Activated naive CD4-positive, alpha-beta T cell treated with anti-CD3 and anti-CD28 coated beads, Interleukin-2, amount 50 U/mL, for 24 hours (primary cell): ENCODE results near the gene SPATS2L.

ENCODE experiments used
- H3K27ac Mint-ChIP-seq: one replicate; pipeline ENCODE4 v1.8.0; 2021; ENCODE audit warnings: mild to moderate bottlenecking, mixed read lengths
- H3K27me3 Mint-ChIP-seq: one replicate; pipeline ENCODE4 v1.8.0; 2021; ENCODE audit warnings: mixed read lengths
- H3K36me3 Mint-ChIP-seq: one replicate; pipeline ENCODE4 v1.8.0; 2021; ENCODE audit warnings: mixed read lengths
- H3K4me1 Mint-ChIP-seq: one replicate; pipeline ENCODE4 v1.8.0; 2021; ENCODE audit warnings: mixed read lengths
- H3K4me3 Mint-ChIP-seq: one replicate; pipeline ENCODE4 v1.8.0; 2021; ENCODE audit warnings: mild to moderate bottlenecking, mixed read lengths
- H3K9me3 Mint-ChIP-seq: one replicate; pipeline ENCODE4 v1.8.0; 2021; ENCODE audit warnings: mixed read lengths

The SPATS2L gene

DNA sequence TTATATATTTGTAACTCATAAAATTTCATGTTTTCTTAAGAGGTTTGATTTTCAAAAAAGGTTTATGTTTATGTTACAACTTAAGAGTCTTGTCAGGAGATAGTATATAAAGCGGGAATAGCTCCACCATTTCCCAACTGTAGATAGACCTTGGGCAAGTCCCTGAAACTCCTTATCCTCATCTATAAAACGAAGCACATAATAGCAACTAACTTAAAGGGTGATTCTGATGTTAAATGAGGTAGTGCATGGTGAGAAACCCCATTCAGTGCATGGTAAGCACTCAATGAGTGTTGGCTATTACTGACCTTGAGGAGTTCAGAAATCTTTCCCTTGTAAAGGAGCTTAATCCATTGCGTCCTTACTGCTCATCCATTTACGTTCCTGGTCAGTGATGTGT, 169.3 kb downstream of the SPATS2L start:
- no peaks in the 10 kb centered on the region for H3K36me3 Mint-ChIP-seq
- peaks cover 10% of the 10 kb centered on the region for H3K4me1 Mint-ChIP-seq
- H3K4me3 Mint-ChIP-seq: no peak overlapping the region
- no peaks in the 10 kb centered on the region for H3K27me3 Mint-ChIP-seq
- no peaks in the 10 kb centered on the region for H3K9me3 Mint-ChIP-seq
- no peak overlapping the region for H3K27ac Mint-ChIP-seq

DNA sequence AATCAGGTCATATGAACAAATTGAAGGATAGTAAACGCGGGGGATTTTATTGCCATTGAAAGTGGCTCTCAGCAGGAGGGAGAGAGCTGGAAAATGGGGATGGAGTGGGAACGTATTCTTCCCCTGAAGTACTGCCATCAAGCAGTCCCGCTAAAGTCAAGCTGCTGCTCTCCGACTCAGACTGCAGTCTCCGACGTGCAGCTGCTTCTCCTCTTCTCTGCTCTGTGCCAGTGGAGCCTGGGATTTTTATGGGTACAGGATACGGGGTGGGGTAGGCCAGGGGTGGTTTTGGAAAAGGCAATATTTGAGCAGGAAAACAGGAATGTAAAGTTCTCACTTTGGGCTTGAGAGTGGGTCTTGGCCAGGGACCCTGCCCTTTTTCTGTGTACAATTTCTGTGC, 170.3 kb downstream of the SPATS2L start:
- Mint-ChIP-seq H3K36me3 (no peaks in the 10 kb centered on the region), H3K27me3 (no peaks in the 10 kb centered on the region), H3K9me3 (no peaks in the 10 kb centered on the region), H3K4me3 (no peak overlapping the region), H3K4me1 (peaks cover 9% of the 10 kb centered on the region), H3K27ac (no peak overlapping the region)

DNA sequence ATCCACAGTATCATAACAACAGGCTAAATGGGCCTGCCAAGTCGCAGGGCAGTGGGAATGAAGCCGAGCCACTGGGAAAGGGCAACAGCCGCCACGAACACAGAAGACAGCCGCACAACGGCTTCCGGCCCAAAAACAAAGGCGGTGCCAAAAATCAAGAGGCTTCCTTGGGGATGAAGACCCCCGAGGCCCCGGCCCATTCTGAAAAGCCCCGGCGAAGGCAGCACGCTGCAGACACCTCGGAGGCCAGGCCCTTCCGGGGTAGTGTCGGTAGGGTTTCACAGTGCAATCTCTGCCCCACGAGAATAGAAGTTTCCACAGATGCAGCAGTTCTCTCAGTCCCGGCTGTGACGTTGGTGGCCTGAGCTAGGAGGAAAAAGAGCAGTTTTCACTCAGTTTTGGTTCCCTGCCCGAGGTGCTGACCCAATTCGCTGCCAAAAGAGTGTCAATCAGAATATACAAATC, 171.2 kb downstream of the SPATS2L start:
- no peak overlapping the region for H3K27ac Mint-ChIP-seq
- H3K9me3 Mint-ChIP-seq: no peaks in the 10 kb centered on the region
- no peak overlapping the region for H3K4me3 Mint-ChIP-seq
- no peaks in the 10 kb centered on the region for H3K27me3 Mint-ChIP-seq
- H3K36me3 Mint-ChIP-seq: no peaks in the 10 kb centered on the region
- H3K4me1 Mint-ChIP-seq: peaks cover 9% of the 10 kb centered on the region

DNA sequence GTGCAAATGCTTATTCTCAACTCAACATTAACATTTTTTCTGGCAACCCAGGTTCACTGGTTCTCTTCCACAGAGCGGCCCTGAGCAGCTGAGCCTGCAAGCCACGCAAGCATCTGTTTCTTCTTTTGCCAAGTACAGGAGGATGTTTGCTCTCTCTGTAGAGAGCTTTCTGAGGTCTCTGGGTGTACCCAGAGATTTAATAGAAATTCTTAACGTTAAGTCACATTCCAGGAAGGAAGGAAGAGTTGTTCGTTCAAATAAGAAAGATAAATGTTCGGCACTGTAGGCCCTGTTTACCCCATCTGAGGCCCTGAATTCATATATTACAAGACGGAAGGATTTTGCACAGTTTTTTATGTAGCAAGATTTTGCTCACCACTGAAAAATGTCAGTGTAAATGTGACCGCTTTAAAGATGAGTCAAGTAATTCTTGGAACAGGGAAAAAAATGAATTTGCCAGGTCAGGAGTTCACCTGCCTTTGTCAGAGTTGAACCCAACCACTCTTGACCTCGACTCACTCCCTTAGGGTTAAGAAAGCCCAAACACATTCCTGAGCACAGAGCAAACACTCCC, 173.3 kb downstream of the SPATS2L start:
- Mint-ChIP-seq H3K4me1 (peaks cover 9% of the 10 kb centered on the region), H3K27ac (no peak overlapping the region), H3K36me3 (no peaks in the 10 kb centered on the region), H3K9me3 (no peaks in the 10 kb centered on the region), H3K4me3 (no peak overlapping the region), H3K27me3 (no peaks in the 10 kb centered on the region)

DNA sequence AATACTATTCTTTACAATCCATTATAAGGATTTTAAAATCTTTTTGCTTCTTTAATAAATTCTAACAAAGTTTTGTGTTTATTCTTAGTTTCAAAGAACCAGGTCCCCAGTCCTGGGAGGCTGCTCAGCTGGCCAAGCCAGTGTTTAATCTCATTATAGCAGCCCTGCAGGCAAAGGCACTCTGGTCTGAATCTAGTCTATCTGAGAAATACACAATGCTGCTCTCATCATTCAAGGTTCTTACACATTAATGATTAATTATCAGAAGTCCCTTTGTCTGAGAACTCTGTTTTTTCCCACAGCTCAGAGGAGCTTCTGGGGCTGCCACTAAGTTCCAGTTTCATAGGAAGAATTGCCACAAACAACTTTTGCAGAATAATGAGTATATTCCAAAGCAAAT, 175.7 kb downstream of the SPATS2L start:
- H3K27ac Mint-ChIP-seq: no peak overlapping the region
- no peaks in the 10 kb centered on the region for H3K27me3 Mint-ChIP-seq
- no peaks in the 10 kb centered on the region for H3K9me3 Mint-ChIP-seq
- H3K4me3 Mint-ChIP-seq: no peak overlapping the region
- no peaks in the 10 kb centered on the region for H3K36me3 Mint-ChIP-seq
- peaks cover 9% of the 10 kb centered on the region for H3K4me1 Mint-ChIP-seq

DNA sequence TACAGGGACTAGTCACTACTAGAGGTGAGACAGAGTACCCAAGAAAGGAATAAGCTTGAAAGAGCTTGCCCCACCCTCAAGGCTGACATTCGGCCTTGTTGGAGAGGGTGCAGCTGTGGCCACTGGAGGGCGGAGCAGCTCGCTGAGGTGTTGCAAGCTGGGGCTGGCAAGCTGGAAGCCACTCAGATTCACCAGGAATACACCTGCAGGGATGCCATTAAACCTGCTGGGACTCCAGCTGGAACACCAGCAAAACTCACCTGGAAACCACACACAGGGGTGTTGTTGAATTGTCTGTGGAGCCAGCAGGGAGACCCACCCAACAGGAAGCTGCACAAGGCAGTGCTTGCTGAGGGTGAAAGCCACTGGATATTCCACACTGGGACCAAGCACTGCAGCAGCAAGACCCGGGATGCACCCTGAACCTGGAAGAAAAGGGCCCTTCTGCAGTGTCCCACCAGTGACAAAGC, 177.3 kb downstream of the SPATS2L start:
- Mint-ChIP-seq H3K4me3 (no peak overlapping the region), H3K4me1 (peaks cover 9% of the 10 kb centered on the region), H3K36me3 (no peaks in the 10 kb centered on the region), H3K27ac (no peak overlapping the region), H3K9me3 (no peaks in the 10 kb centered on the region), H3K27me3 (no peaks in the 10 kb centered on the region)

DNA sequence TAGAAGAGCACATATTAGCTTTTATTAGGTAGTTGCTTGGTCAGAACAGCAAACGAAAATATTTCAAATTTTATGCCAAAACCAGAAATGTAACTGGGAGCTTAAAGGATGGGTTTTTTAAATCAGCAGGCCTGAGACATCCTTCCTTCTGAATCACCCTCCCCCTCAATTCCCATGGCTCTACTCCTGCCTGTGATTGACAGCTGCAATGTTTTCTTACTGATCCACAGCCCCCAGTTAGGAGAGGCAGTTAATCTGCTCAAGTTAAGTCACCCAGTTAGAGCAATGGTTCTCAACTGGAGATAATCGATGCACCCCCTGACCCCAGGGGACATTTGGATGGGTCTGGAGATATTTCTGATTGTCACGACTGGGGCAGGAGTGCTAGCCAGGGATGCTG, 178.4 kb downstream of the SPATS2L start:
- Mint-ChIP-seq H3K4me1 (peaks cover 4% of the 10 kb centered on the region), H3K36me3 (peaks cover 2% of the 10 kb centered on the region), H3K4me3 (no peak overlapping the region), H3K27me3 (no peaks in the 10 kb centered on the region), H3K27ac (no peak overlapping the region), H3K9me3 (no peaks in the 10 kb centered on the region)

DNA sequence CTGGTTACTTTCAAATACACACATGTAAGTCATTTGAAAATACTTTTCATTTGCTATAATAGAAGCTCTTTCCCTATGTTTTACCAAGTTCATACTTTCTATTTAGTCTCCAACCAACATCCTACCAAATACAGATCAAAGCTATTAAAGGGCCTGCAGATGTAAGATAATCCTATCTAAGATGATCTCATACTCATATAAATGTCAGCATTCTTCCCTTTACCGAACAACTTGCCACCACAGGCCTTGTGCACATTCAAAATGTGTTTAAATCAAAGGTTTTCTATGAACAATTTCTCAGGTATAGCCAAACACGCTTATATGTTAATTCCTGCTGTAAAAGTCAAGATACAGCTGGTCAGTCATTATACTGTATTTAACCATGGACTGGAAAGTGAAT, 180.0 kb downstream of the SPATS2L start:
- Mint-ChIP-seq H3K27me3 (no peaks in the 10 kb centered on the region), H3K4me3 (no peak overlapping the region), H3K36me3 (peaks cover 12% of the 10 kb centered on the region), H3K9me3 (no peaks in the 10 kb centered on the region), H3K27ac (no peak overlapping the region), H3K4me1 (no peaks in the 10 kb centered on the region)

DNA sequence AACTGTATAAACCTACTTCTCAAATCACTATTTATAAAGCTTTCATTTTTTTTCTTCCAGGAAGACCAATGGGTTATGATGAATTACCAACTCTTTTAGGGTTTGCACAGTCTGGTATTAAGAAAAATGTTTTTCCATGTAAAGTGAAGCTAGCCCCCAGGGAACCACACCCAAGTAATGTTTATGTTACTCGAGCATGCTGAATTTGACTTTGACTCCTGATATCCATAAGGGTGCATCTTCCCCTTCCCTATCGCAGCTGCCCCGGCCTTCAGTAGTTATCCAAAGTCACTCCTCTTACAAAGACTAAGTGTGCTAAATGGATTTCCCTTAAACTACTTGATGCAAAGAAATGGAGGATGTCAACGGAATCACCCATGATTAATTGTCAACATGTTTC, 181.7 kb downstream of the SPATS2L start:
- H3K4me1 Mint-ChIP-seq: no peaks in the 10 kb centered on the region
- H3K27me3 Mint-ChIP-seq: no peaks in the 10 kb centered on the region
- H3K27ac Mint-ChIP-seq: no peak overlapping the region
- H3K4me3 Mint-ChIP-seq: no peak overlapping the region
- H3K9me3 Mint-ChIP-seq: no peaks in the 10 kb centered on the region
- peaks cover 16% of the 10 kb centered on the region for H3K36me3 Mint-ChIP-seq

DNA sequence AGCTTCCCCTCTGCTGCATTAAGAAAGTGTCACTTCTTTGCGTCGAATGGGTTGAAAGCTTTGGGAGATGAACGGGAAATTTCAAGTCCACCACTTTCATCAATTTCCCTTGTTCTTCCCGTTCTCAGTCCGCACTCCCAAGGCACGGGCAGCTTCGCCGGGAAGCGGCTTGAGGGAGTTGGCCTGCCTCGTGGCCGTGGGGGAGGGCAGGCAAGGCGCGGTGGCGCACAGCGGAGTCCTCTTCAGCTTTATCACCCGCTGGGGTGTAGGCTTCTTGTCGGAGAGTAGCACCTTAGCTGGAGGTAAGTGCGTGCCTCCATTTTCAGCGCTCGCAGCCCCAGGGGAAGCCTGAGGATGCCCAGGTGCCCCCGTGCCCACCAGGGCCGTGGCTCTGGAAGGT, 183.5 kb downstream of the SPATS2L start:
- no peaks in the 10 kb centered on the region for H3K9me3 Mint-ChIP-seq
- H3K27ac Mint-ChIP-seq: no peak overlapping the region
- H3K4me1 Mint-ChIP-seq: no peaks in the 10 kb centered on the region
- H3K27me3 Mint-ChIP-seq: no peaks in the 10 kb centered on the region
- H3K4me3 Mint-ChIP-seq: no peak overlapping the region
- peaks cover 19% of the 10 kb centered on the region for H3K36me3 Mint-ChIP-seq

DNA sequence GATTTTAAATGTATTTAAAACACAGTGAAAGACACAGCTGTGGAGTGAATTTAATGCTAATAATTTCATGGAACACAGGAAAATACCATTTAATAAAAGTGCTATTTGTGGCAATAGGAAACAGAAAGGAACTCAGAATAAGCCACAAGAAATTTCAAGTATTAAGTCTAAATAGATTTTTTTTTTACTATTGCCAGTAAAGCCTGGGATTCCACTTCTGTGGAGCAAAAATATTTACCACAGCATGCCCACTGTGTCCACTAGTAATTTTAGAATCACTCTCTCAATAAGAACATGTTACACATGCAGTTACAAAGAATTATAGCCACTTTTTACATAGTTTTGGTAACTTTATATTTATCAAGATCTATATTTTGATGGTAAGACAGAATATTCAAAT, 186.2 kb downstream of the SPATS2L start:
- Mint-ChIP-seq H3K4me1 (no peaks in the 10 kb centered on the region), H3K27ac (no peak overlapping the region), H3K4me3 (no peak overlapping the region), H3K27me3 (no peaks in the 10 kb centered on the region), H3K9me3 (no peaks in the 10 kb centered on the region), H3K36me3 (peaks cover 20% of the 10 kb centered on the region)

DNA sequence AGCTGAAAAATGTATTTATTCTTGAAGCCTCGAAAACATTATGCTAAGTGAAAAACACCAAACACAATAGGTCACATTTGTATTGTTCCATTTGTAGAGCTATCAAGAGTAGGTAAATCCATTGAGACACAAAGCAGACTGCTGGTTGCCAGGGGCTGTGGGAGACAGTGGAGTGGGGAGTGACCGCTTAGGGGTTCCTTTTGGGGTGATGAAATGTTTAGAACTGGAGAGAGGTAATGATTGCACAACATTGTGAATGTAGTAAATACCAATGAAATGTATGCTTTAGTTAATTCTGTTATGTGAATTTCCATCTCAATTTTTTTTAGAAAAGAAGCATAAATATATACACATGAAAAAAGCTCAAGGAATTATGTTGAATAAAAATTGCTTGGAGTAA, 187.6 kb downstream of the SPATS2L start:
- Mint-ChIP-seq H3K27me3 (no peaks in the 10 kb centered on the region), H3K27ac (no peak overlapping the region), H3K36me3 (peaks cover 22% of the 10 kb centered on the region), H3K9me3 (no peaks in the 10 kb centered on the region), H3K4me1 (peaks cover 3% of the 10 kb centered on the region), H3K4me3 (no peak overlapping the region)

DNA sequence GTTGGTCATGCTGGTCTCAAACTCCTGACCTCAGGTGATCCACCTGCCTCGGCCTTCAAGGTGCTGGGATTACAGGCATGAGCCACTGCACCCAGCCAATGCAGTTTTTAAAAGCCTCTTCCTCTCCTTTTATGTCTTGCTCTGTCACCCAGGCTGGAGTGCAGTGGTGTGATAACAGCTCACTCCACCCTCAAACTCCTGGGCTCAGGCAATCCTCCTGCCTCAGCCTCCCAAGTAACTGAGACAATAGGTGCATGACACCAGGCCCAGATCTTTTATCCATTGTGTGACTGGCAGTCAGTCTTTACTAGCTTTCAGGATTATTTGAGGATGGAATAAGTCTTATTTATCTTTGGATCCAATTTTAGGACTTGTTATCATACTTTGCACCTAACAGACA, 190.2 kb downstream of the SPATS2L start:
- Mint-ChIP-seq H3K4me1 (peaks cover 8% of the 10 kb centered on the region), H3K9me3 (no peaks in the 10 kb centered on the region), H3K4me3 (no peak overlapping the region), H3K27me3 (no peaks in the 10 kb centered on the region), H3K36me3 (peaks cover 12% of the 10 kb centered on the region), H3K27ac (no peak overlapping the region)

DNA sequence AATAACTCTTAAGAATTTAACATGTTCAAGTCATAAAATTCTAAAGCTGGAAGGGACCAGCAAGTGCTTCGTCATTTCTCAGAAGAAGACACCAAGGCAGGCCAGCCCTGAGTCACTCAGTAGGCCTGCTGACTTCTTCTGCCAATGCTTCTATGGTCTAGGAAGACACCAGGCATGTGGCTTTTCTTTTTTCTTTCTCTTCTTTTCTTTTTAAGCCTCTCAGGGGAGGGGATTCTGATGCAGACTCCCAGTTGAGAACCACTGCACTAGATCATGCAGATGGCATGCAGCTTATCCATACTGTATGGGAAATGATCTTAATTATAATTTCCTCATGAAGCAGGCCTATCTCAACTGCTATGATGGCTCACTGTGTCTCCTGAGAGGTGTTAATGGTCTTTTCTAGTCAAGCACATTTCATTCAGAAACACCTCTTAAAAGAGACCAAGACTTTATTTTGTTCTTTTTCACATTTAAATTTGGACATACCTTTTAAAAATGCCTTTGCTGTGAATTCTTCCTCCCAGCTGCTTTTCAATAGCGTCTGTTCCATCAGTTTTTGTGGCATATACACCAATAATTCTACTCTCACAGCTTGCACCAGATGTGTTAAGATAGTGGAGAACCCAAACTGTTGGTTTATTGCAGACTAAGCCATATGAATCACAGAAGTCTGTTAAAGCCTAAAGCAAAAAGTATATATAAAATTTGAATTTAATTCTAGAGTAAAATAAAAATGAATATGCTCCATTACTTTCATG, 192.1 kb downstream of the SPATS2L start:
- Mint-ChIP-seq H3K27ac (no peak overlapping the region), H3K27me3 (no peaks in the 10 kb centered on the region), H3K36me3 (peaks cover 16% of the 10 kb centered on the region), H3K4me3 (no peak overlapping the region), H3K4me1 (peaks cover 13% of the 10 kb centered on the region), H3K9me3 (no peaks in the 10 kb centered on the region)

DNA sequence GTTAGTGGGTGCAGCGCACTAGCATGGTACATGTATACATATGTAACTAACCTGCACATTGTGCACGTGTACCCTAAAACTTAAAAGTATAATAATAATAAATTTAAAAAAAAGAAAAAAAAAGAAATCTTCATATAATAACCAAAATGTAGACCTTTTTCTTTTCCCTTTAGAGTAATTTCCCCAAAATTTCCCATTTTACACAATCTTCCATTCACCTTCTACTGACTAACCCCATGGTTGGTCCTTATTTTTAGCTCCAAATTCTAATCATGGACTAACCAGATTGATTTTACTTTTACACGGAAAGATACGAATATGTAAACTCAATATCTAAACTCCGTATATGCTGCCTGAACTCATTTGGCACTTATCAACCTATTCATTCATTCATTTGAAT, 195.7 kb downstream of the SPATS2L start:
- H3K27me3 Mint-ChIP-seq: no peaks in the 10 kb centered on the region
- H3K4me3 Mint-ChIP-seq: no peak overlapping the region
- no peak overlapping the region for H3K27ac Mint-ChIP-seq
- H3K36me3 Mint-ChIP-seq: peaks cover 18% of the 10 kb centered on the region
- no peaks in the 10 kb centered on the region for H3K9me3 Mint-ChIP-seq
- peaks cover 29% of the 10 kb centered on the region for H3K4me1 Mint-ChIP-seq

DNA sequence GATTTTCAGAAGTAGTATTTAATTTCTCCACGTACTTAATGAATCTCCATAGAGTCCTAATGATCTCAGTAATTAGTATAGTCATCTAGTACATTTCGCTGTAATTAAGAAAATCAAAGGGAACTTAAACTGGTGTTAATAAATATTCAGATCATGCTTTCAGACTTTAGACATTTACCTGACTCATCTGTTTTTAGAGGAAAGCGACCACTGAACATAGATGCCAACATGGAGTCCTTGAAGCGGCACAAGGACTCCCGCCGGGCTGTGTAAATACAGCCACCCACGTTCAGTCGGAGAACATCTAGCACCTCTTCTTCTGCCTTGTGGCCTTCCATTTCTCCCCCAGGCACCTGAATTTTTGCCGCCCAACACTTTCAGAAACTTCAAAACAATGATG, 200.2 kb downstream of the SPATS2L start:
- Mint-ChIP-seq H3K9me3 (no peaks in the 10 kb centered on the region), H3K27me3 (no peaks in the 10 kb centered on the region), H3K4me1 (peaks cover 38% of the 10 kb centered on the region), H3K4me3 (no peak overlapping the region), H3K36me3 (peaks cover 12% of the 10 kb centered on the region), H3K27ac (peak overlapping the region; percentile 42)
